HG02938 (cell line): Measurements from ENCODE around the gene ARHGEF2.
"Not testable (repeated sequence)": the region's sequence is repeated elsewhere in the genome, so short reads cannot be mapped to it uniquely, and the experiment has no call there.

ENCODE experiments used
- ATAC-seq: cut with Tn5 transposase; IDR thresholded peaks from one replicate; pipeline ENCODE4 v1.9.1; 2021; ENCODE audit warnings: mild to moderate bottlenecking, moderate library complexity; ENCODE audit not compliant: unreplicated experiment

The ARHGEF2 gene

GRCh38 chr1:155946633-155947219 lies 31.6 kb downstream of the ARHGEF2 start:
- ATAC-seq, result no peak

- no peak for ATAC-seq
Observed at GRCh38 chr1:155944444-155944799, 33.9 kb downstream of the ARHGEF2 start.

- ATAC-seq, result no peak
Observed at GRCh38 chr1:155942578-155943141, 35.7 kb downstream of the ARHGEF2 start.

GRCh38 chr1:155941845-155942531 lies 36.4 kb downstream of the ARHGEF2 start:
- ATAC-seq, result no peak

GRCh38 chr1:155940993-155941844 lies 37.1 kb downstream of the ARHGEF2 start, which contains the start of gene RXFP4:
Gene RXFP4, plus strand, starts transcription at chr1:155941638. Its CDS starts 72 bp downstream, at chr1:155941710.
- no peak for ATAC-seq

- no peak for ATAC-seq
Observed at GRCh38 chr1:155940482-155940992, 37.8 kb downstream of the ARHGEF2 start.

- ATAC-seq, result no peak
Observed at GRCh38 chr1:155938220-155938627, 40.1 kb downstream of the ARHGEF2 start.

- ATAC-seq, result no peak
Observed at GRCh38 chr1:155934936-155935590, 43.3 kb downstream of the ARHGEF2 start.

GRCh38 chr1:155934097-155934935 lies 44.0 kb downstream of the ARHGEF2 start, which contains the start of gene KHDC4:
Gene KHDC4, minus strand, starts transcription at chr1:155934413. Its CDS starts 40 bp downstream, at chr1:155934373.
- ATAC-seq, result peak; percentile 91

GRCh38 chr1:155933591-155934096 lies 44.7 kb downstream of the ARHGEF2 start:
- ATAC-seq, result no peak

GRCh38 chr1:155932487-155932886 lies 45.9 kb downstream of the ARHGEF2 start:
- ATAC-seq, result no peak

- no peak for ATAC-seq
Observed at GRCh38 chr1:155932081-155932480, 46.3 kb downstream of the ARHGEF2 start.

GRCh38 chr1:155931332-155932038 lies 46.9 kb downstream of the ARHGEF2 start:
- ATAC-seq, result no peak

GRCh38 chr1:155930725-155931124 lies 47.6 kb downstream of the ARHGEF2 start:
- not testable (repeated sequence) for ATAC-seq

- ATAC-seq, result no peak
Observed at GRCh38 chr1:155929057-155929456, 49.3 kb downstream of the ARHGEF2 start.

- ATAC-seq, result no peak
Observed at GRCh38 chr1:155925506-155925905, 52.8 kb downstream of the ARHGEF2 start.

- no peak for ATAC-seq
Observed at GRCh38 chr1:155920717-155921116, 57.6 kb downstream of the ARHGEF2 start.

- ATAC-seq, result no peak
Observed at GRCh38 chr1:155919801-155920200, 58.5 kb downstream of the ARHGEF2 start.

- no peak for ATAC-seq
Observed at GRCh38 chr1:155918660-155919059, 59.7 kb downstream of the ARHGEF2 start.
